Measurements from ENCODE around the gene HS2ST1.

DNA sequence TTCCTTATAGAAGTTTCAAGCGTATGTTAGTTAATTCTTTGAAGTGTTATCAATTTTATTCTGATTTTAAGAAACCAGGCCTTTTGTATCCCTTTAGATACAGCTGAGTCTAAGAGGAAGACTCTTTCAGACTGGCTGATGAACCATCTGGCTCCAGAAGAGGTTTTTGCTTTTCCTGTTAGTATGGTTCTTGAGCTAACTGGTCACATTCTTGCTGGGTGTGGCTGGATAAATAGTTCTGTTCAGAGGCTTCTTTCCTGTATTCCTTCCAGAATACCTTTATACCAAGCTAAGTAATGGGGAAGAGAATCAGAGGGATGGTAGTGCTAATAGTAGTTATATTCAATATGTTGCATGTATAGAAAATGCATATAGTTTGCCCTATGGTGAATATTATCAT, 12.4 kb downstream of the HS2ST1 start:
- TF ChIP-seq, protein P1, sequence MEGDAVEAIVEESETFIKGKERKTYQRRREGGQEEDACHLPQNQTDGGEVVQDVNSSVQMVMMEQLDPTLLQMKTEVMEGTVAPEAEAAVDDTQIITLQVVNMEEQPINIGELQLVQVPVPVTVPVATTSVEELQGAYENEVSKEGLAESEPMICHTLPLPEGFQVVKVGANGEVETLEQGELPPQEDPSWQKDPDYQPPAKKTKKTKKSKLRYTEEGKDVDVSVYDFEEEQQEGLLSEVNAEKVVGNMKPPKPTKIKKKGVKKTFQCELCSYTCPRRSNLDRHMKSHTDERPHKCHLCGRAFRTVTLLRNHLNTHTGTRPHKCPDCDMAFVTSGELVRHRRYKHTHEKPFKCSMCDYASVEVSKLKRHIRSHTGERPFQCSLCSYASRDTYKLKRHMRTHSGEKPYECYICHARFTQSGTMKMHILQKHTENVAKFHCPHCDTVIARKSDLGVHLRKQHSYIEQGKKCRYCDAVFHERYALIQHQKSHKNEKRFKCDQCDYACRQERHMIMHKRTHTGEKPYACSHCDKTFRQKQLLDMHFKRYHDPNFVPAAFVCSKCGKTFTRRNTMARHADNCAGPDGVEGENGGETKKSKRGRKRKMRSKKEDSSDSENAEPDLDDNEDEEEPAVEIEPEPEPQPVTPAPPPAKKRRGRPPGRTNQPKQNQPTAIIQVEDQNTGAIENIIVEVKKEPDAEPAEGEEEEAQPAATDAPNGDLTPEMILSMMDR (IDR thresholded peaks at IDR 0.05), result no peak
- no peak for TF ChIP-seq POLR2A (IDR thresholded peaks at IDR 0.05)
